Fibroblast of villous mesenchyme (primary cell): ENCODE data around the gene PIK3R5. TPM values are rescaled to one million over a fixed set of nuclear protein-coding genes. Genes with fewer than 3 reads are reported as not detected.

Experiments
- DNase-seq: peaks from one replicate; pipeline ENCODE4 v3.0.0-alpha.2; 2010; ENCODE audit warnings: low read depth
- H3K4me3 ChIP-seq: 2 replicates; pipeline ENCODE4 v1.5.1; 2011; ENCODE audit warnings: low read depth, mild to moderate bottlenecking, low read length
- total RNA-seq: library from RNA; depleted of rRNA; stranded (reverse); fragments of >200 nt; gene quantifications from 2 replicates; pipeline ENCODE4 v1.2.3, GENCODE V29; 2012
- TF ChIP-seq, protein P1 (sequence below): IDR thresholded peaks from 2 replicates; pipeline ENCODE4 v1.5.1; 2012; ENCODE audit warnings: low read depth, mild to moderate bottlenecking, low read length; ENCODE audit not compliant: insufficient read depth

PIK3R5 gene
- total RNA-seq: under 0.01 TPM in 1 of 2 replicates, not detected in the other

GRCh38 chr17:8965394-8966168 lies at the start of gene PIK3R5:
TSS of gene PIK3R5 (minus strand) at chr17:8965707. CDS start at chr17:8911494, 54,213 bp downstream.
- TF ChIP-seq, protein P1, sequence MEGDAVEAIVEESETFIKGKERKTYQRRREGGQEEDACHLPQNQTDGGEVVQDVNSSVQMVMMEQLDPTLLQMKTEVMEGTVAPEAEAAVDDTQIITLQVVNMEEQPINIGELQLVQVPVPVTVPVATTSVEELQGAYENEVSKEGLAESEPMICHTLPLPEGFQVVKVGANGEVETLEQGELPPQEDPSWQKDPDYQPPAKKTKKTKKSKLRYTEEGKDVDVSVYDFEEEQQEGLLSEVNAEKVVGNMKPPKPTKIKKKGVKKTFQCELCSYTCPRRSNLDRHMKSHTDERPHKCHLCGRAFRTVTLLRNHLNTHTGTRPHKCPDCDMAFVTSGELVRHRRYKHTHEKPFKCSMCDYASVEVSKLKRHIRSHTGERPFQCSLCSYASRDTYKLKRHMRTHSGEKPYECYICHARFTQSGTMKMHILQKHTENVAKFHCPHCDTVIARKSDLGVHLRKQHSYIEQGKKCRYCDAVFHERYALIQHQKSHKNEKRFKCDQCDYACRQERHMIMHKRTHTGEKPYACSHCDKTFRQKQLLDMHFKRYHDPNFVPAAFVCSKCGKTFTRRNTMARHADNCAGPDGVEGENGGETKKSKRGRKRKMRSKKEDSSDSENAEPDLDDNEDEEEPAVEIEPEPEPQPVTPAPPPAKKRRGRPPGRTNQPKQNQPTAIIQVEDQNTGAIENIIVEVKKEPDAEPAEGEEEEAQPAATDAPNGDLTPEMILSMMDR: no peak
- no peak within 1 kb of the TSS for H3K4me3 ChIP-seq
- no peak for DNase-seq

- no peak overlapping the region for H3K4me3 ChIP-seq
- DNase-seq: no peak
- TF ChIP-seq, protein P1: no peak
These were observed 45.5 kb upstream of the PIK3R5 start for GRCh38 chr17:9011001-9011400.

DNA sequence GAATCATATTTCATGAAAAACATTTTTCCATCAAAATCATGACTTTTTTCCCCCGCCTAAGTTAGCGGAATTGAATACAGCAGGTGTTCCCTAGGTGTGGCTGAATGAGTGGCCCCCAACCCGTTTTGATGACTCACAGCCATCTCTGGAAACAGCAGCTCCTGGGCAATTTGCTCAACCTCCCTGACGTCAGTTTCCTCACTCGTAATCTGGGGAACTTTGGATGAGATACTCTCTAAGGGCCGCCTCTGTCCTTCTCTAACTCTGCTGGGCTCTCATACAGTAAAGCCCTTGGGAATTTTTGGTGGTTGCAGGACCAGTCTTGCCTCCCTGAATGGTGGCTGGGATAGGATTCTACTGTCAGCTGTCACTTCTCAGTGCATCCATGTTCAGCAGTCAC lies 44.2 kb upstream of the PIK3R5 start:
- no peak for DNase-seq
- TF ChIP-seq, protein P1: no peak
- H3K4me3 ChIP-seq: no peak overlapping the region

DNA sequence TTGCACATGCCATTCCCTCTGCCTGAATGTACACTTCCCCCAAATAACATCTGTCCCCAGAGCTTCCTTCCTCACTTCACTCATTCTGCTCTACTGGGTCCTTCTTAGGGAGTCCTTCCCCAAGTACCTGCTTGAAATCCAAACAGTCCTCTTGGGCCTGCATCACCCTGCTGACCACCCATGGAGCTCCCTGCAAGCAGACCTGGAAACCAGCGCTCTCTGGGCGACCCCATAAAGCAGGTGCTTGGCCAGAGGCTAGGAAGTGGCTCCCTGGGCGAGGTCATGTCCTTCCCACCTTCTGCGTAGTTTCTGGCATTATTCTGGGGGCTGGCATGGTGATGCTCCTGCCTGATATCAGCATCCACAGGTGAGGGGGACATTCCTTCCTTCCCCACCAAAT lies 43.6 kb upstream of the PIK3R5 start:
- no peak overlapping the region for H3K4me3 ChIP-seq
- DNase-seq: no peak
- TF ChIP-seq, protein P1: no peak

DNA sequence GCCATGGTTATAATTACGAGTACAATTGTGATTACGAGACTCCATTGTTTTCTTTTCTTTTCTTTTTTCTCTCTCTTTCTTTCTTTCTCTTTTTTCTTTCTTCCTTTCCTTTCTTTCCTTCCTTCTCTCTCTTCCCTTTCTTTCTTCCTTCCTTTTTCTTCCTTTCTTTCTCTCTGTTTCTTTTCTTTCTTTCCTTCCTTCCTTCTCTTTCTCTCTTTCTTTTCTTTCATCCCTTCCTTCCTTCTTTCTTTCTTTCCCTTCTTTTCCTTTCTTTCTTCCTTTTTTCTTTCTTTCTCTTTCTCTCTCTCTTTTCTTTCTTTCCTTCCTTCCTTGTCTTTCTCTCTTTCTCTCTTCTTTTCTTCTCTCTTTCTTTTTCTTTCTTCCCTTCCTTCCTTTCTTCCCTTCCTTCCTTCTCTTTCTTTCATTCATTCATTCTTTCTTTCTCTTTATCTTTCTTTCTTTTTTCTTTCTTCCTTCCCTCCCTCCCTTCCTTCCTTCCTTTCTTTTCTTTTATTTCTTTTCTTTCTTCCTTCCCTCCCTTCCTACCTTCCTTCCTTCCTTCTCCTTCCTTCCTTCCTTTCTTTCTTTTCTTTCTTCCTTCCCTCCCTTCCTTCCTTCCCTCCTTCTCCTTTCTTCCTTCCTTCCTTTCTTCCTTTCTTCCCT lies 41.7 kb upstream of the PIK3R5 start:
- no peak overlapping the region for H3K4me3 ChIP-seq
- TF ChIP-seq, protein P1: no peak
- DNase-seq: no peak

DNA sequence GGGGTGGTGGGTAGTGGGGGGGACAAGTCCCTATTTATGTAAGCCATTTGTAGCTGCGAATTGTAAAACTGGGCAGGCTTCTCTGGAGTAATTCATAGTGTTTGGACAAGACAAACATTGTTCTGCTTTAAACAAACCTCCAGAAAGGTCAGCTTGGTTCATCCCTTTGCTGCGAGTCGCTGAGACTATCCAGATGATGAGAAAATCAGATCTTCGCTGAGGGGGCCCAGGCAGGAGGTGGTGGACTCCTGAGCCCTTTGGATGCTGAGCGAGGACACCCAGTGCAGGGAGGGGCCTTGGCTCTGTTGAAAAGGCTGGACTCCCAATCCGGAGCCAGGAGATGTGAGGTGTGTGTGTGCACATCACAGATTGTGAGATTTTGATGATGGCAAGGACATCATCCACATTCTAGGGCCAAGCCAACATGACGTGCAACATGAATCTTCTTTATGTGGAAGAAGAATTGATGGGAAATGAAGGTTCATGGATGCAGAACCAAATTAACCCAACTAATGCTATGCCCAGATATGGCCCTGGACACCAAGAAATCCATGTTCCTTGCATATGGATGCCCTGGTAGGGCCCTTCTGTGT lies 40.8 kb upstream of the PIK3R5 start:
- H3K4me3 ChIP-seq: no peak overlapping the region
- TF ChIP-seq, protein P1: no peak
- DNase-seq: no peak
